ENCODE results near the gene FAM163B. TPM values are rescaled to one million over a fixed set of nuclear protein-coding genes. Genes with fewer than 3 reads are reported as not detected.

Gene FAM163B
- polyA plus RNA-seq, 1 of the 3 experiments (the other 2 are of a cell fraction): 0.05 TPM

- peak; percentile 40; the same call in 1 of the 2 replicates for TF ChIP-seq USF2 (IDR thresholded peaks at IDR 0.05; ENCODE audit: borderline replicate concordance, low read depth, low read length)
Observed at GRCh38 chr9:133635533-133636531, 26.6 kb upstream of the FAM163B start, which contains the start of gene DBH (continued).

GRCh38 chr9:133635098-133635497 lies 25.9 kb upstream of the FAM163B start:
- H3F3A ChIP-seq (replicated peaks; ENCODE audit: insufficient read depth): no peaks in the 10 kb centered on the region
- TF ChIP-seq MXI1 (IDR thresholded peaks at IDR 0.05; ENCODE audit: low read depth, low read length): peak; percentile 54; the same call in 1 of the 2 replicates
- TF ChIP-seq CTCF (IDR thresholded peaks at IDR 0.05): no peak
- no peak for TF ChIP-seq RCOR1 (IDR thresholded peaks at IDR 0.05; ENCODE audit: low read length)
- TF ChIP-seq YY1 (IDR thresholded peaks at IDR 0.05; ENCODE audit: low read depth): no peak
- no peak for TF ChIP-seq MEF2A (IDR thresholded peaks at IDR 0.05; ENCODE audit: borderline replicate concordance, low read depth)
- no peak for TF ChIP-seq GABPA (IDR thresholded peaks at IDR 0.05; ENCODE audit: low read depth)
- no peak for TF ChIP-seq TAF1 (IDR thresholded peaks at IDR 0.05; ENCODE audit: borderline replicate concordance, low read depth, low read length)
- no peak for TF ChIP-seq POLR2AphosphoS5 (IDR thresholded peaks at IDR 0.05; ENCODE audit: low read depth, low read length)
- peak in 1 of 2 experiments; percentile 58; a peak in 1 of 4 replicates for TF ChIP-seq EP300 (IDR thresholded peaks at IDR 0.05; ENCODE audit: borderline replicate concordance in 1 of 2, low read depth in 1 of 2, low read length in 1 of 2)
- TF ChIP-seq NRF1 (IDR thresholded peaks at IDR 0.05; ENCODE audit: low read depth, low read length): no peak
- peak; percentile 57; the same call in 1 of the 2 replicates for TF ChIP-seq FOXJ3 (CRISPR knock-in tag; IDR thresholded peaks at IDR 0.05)
- H3K9me2 ChIP-seq: no peaks in the 10 kb centered on the region
- peaks cover 0 to 70% of the 10 kb centered on the region in 2 experiments; a peak in 2 of 4 replicates for H3K4me1 ChIP-seq (ENCODE audit: control insufficient read depth in 1 of 2, insufficient read depth in 2 of 2, low read depth in 1 of 2, low read length in 1 of 2)
- peaks cover 46% of the 10 kb centered on the region for H3K27me3 ChIP-seq (ENCODE audit: insufficient read depth)
- no peak for DNase-seq
- ChIA-PET POLR2A (interaction anchor here (1.0 to 16.4 kb wide), 18 partner anchors 7 to 175 kb away, joined by 3 to 261 read pairs (median 18); partner anchors contain the start of genes ADAMTSL2, CACFD1 and FAM163B), CTCF (interaction anchor here (0.8 to 4.3 kb wide), 12 partner anchors 27 to 121 kb away, joined by 3 to 26 read pairs (median 4); partner anchors contain the start of gene ADAMTSL2)
- WGBS (ENCODE audit: low lambda C conversion rate): 21% methylated on average over 6 of the region's 6 CpGs
- H3K4me2 ChIP-seq: no peak overlapping the region
- H3K4me3 ChIP-seq (ENCODE audit: low read depth in 2 of 2, low read length in 1 of 2): no peak overlapping the region
- peaks cover 0 to 4% of the 10 kb centered on the region in 2 experiments for H3K36me3 ChIP-seq (replicated peaks in 1 of 2; ENCODE audit: control insufficient read depth in 1 of 2, insufficient read depth in 2 of 2, low read length in 1 of 2)
- H3K27ac ChIP-seq (ENCODE audit: low read depth in 2 of 2, low read length in 1 of 2): peak overlapping the region in 1 of 2 experiments; percentile 100; a peak in 2 of 4 replicates
- H3K9me3 ChIP-seq: no peaks in the 10 kb centered on the region
- H3K9ac ChIP-seq: no peak overlapping the region
- no peaks in the 10 kb centered on the region for H4K20me1 ChIP-seq (ENCODE audit: insufficient read depth)
- no peaks in the 10 kb centered on the region for H3K79me2 ChIP-seq (ENCODE audit: insufficient read depth)
- H2AFZ ChIP-seq (ENCODE audit: low read depth): no peak overlapping the region

All from SK-N-SH (cell line).